HG03135 (cell line): Measurements from ENCODE around the gene KSR2.
"Not testable (repeated sequence)": the region's sequence is repeated elsewhere in the genome, so short reads cannot be mapped to it uniquely, and the experiment has no call there.

ENCODE experiments used
- ATAC-seq: cut with Tn5 transposase; IDR thresholded peaks from one replicate; pipeline ENCODE4 v1.9.1; 2021; ENCODE audit warnings: mild to moderate bottlenecking, moderate library complexity; ENCODE audit not compliant: unreplicated experiment

The KSR2 gene

DNA sequence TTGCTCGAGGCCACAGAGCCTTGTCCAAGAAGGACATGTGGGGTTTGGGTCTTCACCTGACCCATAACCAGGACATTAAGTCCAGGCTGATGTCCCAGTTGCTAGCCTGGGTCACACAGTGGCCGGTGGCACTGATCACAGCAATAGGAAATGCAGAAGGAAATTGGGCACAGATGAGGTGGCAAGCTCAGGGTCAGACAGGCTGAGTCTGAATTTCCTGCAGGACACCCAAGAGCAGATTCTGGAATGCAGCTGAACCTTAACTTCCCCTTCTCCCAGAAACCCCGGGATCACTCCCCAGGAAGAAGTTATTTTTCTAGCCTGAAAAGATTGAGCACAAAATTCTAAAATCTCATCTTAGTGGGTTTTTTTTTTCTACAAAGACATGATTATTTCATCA is 199.9 kb downstream of the KSR2 start:
- ATAC-seq: no peak

DNA sequence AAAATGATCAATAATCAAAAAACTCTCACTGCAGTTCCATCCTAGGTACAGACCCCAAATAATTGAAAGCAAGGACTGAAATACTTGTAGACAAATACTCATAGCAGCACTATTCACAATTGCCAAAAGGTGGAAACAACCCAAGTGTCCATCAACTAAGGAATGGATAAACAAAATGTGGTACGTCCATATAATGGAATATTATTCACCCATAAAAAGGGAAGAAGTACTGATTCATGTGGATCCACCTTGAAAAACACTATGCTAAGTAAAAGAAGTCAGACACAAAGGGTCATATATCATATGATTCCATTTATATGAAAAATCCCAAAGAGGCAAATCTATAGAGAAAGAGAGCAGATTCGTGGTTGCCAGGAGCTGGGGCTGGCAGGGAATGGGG is 202.8 kb downstream of the KSR2 start:
- ATAC-seq: no peak

DNA sequence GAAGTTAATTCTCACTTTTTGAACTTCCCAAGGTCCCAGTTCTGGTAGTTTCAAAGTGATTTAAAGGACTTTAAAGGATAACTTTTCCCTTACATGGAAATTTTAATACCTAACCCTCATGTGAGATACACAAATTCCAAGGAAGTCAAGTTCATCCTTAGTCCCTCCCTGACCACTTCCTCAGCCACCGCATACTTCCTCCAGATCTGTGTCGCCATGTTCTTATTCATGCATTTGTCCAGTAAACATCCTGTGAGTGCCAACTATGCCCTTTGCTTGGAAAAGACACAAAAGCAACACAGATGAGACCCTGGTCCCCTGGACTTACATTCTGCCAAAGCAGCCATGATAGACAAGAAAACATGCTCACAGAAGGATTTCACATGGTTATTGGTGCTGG is 206.6 kb downstream of the KSR2 start:
- ATAC-seq: no peak

DNA sequence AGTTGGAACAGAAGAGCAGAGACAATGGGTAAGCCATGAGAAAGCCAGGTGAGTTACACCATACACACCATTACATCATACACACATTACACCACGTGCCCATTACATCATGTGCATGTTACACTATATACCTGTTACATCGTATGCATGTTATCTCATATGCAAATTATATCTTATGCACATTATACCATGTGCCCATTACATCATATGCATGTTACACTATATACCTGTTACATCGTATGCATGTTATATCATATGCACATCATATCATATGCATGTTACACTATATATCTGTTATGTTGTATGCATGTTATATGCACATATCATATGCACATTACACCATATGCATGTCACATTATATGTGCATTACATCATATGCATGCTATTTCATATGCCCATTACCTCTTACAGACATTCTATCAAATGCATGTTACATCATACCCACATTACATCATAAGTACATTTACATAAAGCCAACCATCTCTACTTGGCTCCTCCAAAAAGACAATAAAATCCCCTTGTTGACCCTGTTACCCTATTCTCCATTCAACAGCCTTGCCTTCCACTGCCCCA is 207.2 kb downstream of the KSR2 start:
- no peak for ATAC-seq

DNA sequence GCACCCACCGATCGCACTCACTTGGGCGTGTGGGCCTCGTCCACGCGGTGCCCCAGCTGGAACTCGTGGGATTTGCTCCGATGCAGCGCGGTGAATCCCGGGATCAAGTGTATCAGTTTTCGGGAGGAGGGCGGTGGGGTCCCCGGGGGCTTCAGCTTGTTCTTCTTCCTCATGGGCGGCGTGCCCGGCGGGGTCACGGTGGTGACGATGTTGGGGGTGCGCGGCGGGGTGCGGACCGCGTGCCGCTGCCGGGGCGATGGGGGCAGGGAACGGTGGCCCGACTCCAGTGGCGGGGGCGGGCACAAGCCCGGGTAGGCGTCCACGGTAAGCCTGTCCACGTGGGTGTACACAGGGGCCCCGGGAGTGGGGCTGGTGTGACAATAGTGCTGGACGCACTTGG is 207.8 kb downstream of the KSR2 start:
- no peak for ATAC-seq

DNA sequence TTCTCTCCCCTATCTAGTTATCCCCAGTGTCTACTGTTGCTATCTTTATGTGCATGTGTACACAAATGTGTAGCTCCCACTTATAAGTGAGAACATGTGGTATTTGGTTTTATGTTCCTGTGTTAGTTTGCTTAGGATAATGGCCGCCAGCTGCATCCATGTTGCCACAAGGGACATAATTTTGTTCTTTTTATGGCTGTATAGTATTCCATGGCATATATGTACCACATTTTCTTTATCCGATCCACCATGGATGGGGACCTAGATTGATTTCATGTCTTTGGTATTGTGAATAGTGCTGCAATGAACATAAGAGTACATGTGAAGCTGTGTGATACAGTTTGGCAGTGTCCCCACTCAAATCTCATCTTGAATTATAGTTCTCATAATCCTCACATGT is 218.1 kb downstream of the KSR2 start:
- ATAC-seq: no peak

DNA sequence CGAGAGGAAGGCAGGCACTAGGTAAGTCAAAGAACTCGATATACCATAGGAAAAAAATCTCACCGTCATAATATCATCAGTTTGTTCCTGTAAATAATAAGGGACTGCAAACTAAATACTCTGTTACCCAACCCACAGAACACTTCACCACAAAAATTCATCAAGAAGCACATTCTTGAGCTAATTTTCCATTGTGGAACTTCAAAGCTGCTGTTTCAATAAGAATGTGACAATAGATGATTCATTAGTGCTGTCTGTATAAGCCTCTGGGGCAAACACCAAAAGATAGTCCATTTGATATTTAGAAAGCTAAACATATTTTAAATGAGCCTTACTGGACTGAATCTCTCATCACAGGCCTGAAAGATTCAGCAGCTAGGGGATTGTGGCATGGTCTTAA is 219.4 kb downstream of the KSR2 start:
- no peak for ATAC-seq

DNA sequence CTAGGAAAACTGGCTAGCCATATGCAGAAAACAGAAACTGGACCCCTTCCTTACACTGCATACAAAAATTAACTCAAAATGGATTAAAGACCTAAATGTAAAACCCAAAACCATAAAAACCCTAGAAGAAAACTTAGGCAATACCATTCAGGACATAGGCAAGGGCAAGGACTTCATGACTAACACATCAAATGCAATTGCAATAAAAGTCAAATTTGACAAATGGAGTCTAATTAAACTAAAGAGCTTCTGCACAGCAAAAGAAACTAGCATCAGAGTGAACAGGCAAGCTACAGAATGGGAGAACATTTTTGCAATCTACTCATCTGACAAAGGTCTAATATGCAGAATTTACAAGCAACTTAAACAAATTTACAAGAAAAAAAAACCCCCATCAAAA is 222.4 kb downstream of the KSR2 start:
- not testable (repeated sequence) for ATAC-seq

DNA sequence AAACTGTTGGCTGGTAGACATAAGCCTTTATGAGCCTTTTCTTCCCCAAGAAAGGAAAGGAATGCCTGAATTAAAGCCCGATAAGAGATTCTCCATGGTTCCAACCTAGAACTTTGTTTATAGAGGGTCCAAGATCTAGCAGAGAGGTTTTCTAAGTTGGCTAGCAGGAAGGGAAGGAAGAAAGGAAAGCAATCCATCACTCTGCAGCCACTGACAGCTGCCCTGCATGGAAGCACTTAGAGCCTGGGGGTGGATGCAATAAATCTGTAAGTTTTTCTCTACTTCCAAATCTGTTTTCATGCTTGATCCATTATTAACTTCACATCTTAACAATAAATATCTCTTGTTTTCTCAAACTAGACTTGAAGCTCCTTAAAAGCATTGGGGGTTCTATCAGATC is 224.4 kb downstream of the KSR2 start:
- ATAC-seq: no peak

DNA sequence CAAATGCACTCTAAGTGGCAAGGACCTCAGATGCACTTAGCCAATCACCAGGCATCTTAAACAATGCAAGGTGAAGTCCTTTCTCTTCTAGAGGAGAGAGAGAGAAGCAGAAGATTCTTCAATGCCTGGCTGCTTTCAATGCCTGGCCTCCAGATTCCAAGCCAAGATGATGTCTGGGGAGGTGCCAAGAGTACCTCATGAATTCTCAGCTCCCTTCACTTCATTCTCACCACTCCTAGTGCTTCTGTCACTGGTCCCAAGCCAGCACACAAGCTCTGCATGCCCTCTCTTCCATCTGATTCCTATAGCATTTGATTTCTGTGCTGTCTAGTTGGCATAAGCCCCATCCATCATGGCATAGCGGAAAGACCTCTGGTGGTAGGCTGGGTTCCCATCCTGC is 225.0 kb downstream of the KSR2 start:
- no peak for ATAC-seq

DNA sequence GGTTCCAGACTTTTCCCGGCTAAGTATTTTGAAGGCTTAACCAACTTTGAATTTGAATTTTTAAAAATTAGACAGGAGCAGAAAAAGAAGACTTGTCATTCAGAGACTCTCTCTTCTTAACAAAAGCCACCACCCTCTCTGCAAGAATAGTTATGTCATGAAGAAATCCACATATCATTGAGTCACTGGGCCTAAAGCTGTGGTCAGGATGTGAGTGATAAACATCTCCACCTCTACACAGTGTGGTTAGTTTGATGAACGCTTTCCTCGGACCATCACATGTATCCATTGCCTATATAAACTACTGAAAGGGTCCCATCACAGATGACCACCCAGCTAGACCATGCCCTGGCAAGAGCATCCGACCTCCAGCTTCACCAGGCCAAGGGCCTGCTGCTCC is 226.1 kb downstream of the KSR2 start:
- no peak for ATAC-seq

DNA sequence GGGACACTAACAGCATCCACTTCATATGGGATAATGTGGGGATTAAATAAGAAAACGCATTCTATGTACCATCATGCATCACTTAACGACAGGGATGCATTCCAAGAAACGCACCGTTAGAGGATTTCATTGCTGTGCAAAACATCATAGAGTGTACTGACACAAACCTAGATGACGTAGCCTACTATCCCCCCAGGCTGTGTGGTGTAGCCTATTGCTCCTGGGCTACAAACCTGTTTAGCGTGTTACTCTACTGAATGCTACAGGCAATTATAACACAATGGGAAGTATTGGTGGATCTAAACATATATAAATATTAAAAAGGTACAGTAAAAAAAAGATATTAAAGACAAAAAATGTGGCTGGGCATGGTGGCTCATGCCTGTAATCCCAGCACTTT is 230.6 kb downstream of the KSR2 start:
- no peak for ATAC-seq

DNA sequence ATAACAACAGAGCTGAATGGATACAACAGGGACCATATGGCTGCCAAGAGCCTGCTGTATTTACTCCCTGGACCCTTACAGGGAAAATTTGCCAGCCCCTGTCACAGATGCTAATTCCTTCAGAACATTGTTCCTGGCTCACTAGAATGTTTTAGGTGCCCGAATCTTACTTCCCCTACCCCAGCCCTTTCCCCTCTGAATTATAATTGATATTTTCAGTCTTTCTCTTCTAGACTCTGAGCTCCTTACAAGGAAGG is 235.3 kb downstream of the KSR2 start:
- ATAC-seq: no peak

DNA sequence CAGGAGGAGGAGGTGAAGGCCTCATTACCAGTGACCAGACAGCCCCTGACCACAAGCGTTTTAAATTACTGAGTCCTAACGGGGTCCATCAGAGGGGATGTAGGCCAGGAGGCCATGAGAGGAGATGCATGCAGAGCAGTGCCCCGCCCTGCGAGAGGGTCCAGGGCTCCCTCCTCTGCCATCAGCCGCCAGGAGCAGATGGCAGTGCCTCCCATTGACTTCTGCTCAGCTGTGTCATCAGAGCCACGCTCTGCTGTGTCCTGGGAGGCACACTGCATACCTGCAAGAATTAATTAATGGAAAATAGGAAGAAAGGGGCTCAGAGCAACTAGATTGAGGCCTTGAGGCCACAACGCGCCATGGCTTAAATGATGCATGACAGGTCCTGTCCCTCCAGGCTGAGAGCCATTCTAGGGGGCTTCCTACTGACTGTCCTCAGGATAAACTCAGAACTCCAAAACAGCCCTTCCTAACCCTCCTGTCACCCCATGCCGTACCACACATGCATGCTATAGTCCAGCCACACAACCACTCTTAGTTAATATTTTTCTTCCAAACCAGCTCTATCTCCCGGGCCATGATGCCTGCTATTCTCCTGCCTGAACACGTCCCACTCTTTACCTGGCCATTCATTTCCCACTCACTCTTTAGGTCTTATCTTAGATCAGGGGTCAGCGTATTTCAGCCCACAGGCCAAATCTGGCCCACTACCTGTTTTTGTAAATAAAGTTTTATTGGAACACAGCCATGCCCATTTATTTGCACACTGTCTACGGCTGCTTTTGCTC is 235.8 kb downstream of the KSR2 start:
- ATAC-seq: no peak

DNA sequence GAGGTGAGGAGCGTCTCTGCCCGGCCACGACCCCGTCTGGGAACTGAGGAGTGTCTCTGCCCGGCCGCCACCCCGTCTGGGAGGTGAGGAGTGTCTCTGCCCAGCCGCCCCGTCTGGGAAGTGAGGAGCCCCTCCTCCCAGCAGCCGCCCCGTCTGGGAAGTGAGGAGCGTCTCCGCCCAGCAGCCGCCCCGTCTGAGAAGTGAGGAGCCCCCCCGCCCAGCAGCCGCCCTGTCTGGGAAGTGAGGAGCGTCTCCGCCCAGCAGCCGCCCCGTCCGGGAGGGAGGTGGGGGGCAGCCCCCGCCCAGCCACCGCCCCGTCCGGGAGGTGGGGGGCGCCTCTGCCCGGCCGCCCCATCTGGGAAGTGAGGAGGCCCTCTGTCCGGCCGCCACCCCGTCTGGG is 237.7 kb downstream of the KSR2 start:
- not testable (repeated sequence) for ATAC-seq

DNA sequence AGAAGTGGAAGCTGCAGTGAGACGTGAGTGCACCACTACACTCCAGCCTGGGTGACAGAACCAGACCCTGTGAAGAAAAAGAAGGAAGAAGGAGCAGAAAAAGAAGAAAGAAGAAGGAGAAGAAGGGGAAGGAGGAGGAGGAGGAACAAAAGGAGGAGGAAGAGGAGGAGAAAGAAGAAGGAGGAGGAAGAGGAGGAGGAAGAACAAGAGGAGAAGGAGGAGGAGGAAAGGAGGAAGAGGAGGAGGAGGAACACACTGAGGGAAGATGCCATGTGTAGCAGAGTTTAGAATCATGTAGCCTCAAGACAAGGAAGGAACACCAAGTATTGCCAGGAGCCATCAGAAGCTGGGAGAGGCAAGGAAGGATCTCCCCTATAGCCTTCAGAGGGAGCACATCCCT is 241.5 kb downstream of the KSR2 start:
- ATAC-seq: no peak

DNA sequence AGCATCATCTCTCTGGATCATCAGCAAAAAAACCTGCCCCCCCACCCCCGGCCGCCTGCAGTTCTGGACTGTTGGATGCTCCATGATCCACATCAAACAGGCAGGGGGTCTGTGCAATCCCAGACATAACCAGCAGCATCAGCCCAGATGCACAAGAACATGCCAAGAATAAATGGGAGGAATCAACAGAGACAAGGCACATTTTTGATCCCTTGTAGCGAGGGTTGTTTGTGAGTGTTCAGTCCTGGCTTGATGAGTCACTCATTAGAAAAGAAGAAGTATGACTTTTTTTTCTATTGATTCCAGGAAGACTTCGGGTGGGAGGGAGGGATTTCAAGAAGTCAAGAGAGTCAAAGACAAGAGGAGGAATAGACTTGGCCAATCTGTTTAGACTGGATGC is 244.2 kb downstream of the KSR2 start:
- ATAC-seq: no peak

DNA sequence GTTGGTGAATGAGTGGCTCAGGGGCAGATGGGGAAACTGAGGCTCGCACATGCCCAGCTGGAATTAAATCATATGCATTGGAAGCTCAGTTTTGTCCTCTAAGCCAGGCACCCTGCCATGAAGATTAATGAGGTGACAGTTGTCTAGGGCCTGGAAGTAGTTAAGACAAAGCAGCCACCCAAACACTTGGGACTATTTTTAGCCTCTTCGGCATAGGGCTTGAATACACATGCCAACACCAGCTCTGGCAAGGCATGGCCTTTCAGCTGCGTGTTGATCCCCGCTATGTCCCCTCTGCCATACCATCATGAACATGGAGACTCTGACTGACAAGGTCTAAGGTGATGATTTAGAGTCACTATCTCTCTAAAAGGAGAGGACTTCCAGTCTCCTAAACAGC is 250.2 kb downstream of the KSR2 start:
- no peak for ATAC-seq

DNA sequence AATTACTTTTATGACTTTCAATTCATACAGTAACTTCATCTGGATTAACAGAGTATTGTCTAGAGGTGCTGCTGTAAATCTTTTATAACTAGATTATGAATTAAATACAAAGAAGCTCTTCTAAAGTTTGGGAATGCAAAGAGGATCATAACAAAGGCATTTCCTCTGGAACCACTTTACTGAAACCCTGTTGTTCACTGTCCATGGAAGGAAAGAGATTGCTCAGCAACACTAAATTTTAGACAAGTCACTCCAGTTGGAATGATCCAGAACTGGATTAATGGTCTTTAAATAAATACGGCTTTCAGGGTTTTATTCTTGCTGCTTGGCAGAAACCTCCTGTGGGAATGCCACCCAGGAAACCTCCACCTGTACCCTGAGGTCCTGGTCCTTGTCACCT is 250.6 kb downstream of the KSR2 start:
- ATAC-seq: no peak

DNA sequence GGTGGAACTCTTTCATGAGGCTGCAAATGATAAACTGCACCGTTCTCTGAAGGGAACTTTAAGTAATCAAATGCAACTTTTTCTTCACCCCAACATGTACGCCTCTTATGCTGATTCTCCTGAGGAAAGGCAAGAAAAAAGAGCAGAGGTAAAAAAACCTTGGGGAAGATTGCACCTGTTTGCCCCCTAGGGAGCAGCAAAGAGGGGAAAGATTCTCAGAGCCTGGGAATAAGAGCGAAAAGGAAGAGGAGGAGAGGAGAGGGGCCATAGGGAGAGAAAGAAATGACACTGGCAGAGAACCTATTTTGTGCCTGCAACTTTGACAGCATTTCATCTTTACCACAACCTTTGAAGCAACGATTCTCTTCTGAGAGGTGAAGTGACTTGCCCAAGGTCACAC is 254.6 kb downstream of the KSR2 start:
- ATAC-seq: no peak

DNA sequence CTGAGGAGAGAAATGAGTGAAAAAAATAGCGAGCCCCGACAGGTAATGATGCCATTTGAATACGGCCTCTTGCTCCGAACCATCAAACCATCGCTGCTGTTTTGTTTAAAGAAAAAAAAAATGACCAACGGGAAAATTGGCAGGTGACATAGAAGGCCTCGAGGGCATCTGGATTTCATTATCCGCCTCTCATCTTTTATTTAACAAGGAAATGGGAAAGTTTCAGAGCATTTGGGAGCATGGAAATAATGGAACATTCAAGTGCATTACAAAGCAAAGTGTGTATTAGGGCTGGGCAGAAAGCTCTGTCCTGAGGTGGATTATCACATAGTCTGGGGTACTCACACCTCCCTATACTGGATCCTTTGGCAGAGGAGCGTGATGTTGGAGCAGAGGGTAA is 258.7 kb downstream of the KSR2 start:
- no peak for ATAC-seq

DNA sequence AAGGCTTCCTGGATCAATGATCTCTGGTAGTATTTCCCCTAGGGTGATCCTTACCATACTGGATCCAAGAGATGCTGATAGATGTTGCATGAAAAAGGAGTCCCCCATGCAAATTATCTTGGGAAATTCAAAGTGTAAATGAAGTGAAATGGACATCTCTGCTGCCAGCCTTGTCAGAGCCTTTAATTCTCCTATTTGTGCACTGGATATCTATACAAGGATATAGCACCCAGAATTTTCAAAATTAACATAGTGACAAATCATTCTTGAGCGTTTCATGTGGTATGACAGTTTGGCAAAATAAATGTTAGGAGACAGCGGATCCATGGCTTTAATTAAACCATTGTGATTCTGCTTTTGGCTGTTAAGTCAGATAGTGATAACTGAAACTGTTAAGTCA is 260.9 kb downstream of the KSR2 start:
- ATAC-seq: no peak

DNA sequence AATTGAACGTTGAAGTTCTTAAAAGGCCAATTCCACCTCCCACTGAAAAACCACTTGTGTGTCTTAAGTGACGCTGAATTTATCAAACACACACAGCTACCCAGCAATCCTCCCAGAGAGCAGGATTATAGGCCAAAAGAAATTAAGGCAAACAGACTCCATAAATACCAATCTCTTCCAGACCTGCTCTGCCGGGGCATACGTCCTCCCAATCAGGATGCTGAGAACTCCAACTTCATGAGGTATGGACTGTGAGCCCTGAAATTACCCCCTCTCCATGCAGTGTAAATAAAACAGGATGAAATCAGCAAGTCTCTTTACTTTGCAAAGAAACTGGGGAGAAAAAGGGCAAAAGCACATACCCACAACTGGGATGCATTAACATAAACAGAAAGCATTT is 265.2 kb downstream of the KSR2 start:
- no peak for ATAC-seq
